ENCODE data around the gene HOXB2.

HOXB2 gene

DNA sequence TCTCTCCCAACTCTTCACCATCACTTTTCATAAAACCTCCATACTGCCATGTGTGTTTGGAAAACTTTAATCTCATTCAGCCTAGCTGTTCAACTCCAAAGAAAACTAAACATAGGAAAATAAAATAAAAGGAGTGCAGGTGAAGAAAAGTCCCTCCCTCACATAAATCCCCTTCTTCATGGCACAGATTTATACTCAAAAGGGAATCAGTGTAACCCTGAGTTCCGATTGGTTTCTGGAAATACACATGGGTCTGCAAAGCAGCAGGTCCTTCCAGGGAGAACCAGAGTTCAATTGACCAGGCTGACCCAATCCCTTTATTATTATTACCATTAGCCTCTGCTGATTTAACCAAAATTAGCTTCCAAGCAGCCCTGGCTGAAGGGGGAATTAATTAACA is 8.9 kb upstream of the HOXB2 start:
- DNase-seq (ENCODE audit: low spot score) (no peak), FAIRE-seq (no peak)

GRCh38 chr17:48553190-48553547 is 8.3 kb upstream of the HOXB2 start:
- no peak for DNase-seq (ENCODE audit: low spot score)
- FAIRE-seq = no peak

GRCh38 chr17:48552466-48553189 is 7.7 kb upstream of the HOXB2 start:
- FAIRE-seq (no peak), DNase-seq (ENCODE audit: low spot score) (no peak)

DNA sequence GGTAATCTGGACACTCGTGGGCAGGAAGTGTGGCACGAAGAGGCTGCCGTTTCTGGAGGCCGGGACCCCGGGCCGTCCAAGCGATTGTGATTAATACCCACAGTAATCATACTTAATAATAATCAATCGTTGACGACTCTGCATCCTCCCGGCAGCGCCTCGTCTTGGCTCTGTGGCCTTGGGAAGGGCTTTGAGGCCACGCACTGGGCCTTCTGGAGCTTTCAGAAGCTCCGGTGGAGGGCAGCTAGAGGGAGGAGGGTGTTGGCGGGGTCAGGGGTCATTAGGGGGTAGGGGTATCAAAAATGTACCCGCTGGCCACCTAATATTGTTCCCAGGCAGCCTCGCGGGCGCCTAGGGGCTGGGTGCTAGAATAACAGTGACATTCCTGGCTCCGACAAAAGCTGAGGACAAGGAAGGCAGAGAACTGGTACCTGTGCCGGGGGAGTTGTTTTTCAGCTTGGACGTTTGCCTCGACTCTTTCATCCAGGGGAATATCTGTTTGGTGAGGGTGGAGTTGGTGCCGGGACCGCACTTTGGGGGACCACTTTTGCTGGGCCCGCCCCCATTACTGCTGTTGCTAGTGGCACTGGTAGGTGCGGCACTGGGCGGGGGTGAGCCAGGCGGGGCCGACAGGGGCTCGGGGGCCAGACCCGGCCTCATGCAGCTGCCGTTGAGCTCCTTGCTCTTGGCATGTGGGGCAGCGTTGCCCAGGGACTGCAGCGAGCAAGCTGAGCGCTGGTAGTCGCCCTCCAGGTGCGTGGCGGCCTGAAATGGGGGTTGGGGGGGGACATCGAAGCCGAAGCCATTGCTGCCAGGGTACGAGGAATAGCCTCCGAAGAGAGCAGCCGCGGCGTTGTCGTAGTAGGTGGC is 6.9 kb upstream of the HOXB2 start:
- no peak for DNase-seq (ENCODE audit: low spot score)
- no peak for FAIRE-seq

GRCh38 chr17:48551214-48551555 is 6.3 kb upstream of the HOXB2 start:
- DNase-seq (ENCODE audit: low spot score) = no peak
- no peak for FAIRE-seq

DNA sequence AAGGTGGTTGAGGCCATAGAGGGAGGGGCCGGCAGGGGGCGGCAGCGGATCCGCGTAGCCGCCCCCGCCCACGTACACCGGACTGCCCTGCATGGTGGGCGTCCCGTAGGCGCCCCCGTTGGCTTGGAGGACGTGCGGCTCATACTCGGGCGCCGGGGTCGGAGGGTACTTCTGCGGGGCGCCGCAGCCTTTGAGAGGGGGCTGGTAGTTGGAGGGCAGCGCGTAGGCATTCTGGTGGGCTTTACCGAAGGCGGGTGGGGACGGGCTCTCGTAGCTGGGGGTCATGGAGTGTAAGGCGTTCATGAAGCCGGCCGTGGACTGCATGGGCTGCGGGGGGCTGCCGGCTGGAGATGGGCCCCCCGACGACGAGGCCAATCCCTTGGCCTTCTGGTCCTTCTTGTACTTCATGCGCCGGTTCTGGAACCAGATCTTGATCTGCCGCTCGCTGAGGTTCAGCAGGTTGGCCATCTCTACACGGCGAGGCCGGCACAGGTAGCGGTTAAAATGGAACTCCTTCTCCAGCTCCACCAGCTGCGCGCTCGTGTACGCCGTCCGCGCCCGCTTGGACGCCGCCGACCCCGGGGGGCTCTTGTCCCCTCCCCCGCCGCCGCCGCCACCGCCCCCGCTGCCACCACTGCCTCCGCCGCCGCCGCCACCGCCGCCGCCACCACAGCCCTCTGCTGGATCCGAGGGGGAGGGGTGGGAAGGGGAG is 5.7 kb upstream of the HOXB2 start:
- DNase-seq (ENCODE audit: low spot score) (no peak), FAIRE-seq (no peak)

- FAIRE-seq (no peak), DNase-seq (ENCODE audit: low spot score) (no peak)
These were observed 5.1 kb upstream of the HOXB2 start for GRCh38 chr17:48549914-48550501.

GRCh38 chr17:48549281-48549630 is 4.3 kb upstream of the HOXB2 start:
- FAIRE-seq (no peak), DNase-seq (ENCODE audit: low spot score) (no peak)

GRCh38 chr17:48548523-48549280 is 3.8 kb upstream of the HOXB2 start:
- FAIRE-seq = no peak

GRCh38 chr17:48547808-48548522 is 3.1 kb upstream of the HOXB2 start:
- no peak for DNase-seq (ENCODE audit: low spot score)
- FAIRE-seq = no peak

More at GRCh38 chr17:48548523-48549280, 3.8 kb upstream of the HOXB2 start:
- DNase-seq (ENCODE audit: low spot score) = no peak

GRCh38 chr17:48546924-48547807 is 2.3 kb upstream of the HOXB2 start:
- DNase-seq (ENCODE audit: low spot score) (no peak), FAIRE-seq (no peak)

DNA sequence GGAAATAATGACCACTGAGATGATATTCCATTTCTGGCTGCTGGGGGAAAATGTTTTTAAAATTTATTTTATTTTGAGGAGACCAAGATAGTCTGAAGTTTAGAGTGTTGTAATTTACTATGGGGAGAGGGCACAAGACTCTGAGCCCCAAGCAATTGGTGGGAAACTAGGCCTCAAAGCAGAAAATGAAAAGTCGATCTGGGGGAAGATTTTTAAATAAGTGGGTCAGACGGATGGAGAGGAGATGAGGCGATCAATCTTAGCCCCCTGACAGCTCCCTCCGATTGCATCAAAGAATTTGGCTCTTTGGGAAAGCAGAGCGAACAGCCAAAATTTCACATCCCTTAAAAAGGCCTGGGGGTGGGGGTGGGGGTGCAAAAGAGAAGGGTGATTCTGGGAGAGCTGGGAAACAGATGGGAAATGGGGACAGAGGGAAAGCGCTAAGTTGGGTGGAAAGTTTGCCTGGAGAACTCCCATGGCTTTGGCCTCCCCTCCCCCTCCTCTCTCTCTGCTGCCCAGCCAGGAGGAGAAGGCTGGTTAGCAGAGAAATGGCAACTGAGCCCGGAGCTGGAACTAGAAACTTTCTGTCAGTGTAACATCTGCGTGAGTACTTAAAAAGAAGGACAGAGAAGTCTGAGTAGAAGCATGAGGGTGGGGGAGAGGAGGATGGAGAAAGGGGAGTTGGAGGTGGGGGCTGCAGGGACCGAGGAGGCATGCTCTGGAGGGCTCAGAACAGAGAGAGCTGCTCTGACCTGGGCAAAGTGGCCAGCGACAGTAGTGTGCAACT is 1.4 kb upstream of the HOXB2 start:
- no peak for DNase-seq (ENCODE audit: low spot score)
- no peak for FAIRE-seq

DNA sequence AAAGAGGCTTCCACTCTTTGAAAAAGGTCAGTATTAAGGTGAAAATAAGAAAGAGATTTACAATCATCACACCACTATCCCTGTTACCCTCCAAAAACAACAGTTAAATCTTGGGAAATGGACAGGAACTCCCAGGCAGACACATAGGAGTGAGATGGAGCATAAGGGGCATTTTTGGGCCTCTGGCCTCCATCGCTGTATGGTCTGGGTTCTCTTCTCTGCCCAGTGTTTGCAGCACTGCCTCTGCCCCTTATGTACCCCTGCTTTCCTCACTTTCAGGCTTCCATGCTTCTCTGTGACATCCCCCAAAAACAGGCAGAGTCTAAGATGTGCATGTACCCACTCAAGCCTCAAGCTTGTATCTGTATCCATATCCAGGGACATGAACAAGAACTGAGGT is 630 bp upstream of the HOXB2 start:
- FAIRE-seq = no peak
- DNase-seq (ENCODE audit: low spot score) = no peak

DNA sequence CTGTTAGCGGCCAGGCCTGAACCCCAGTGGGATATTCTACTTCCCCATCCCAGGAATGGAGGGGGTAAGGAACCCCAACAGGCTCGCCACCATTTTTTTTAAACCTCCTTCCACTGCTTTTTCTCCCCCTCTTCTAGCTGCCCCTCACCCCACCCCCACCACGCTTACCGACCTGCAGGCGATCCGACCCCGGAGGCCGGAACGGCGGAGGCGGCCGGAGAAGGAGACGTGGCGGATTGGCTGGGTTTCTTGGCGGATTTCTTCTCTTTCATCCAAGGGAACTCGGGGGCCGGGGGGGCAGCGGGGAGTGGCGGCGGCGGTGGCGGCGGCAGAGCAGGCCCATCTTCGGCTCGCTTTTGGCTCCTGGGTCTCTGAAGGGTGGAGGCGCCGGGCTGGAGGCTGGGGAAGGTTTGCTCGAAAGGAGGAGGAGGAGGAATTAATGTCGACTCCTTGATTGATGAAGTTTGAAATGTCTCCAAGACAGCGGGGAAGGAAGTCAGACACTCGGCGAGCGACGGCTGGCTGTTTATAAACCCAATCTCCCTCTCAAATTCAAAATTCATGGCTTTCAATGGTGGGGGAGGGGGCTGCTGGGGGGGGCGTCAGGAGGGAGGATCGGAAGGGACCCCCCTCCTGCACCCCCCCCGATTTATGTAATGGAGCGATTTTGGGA is 424 bp downstream of the HOXB2 start:
- DNase-seq (ENCODE audit: low spot score) (no peak), FAIRE-seq (no peak)

- DNase-seq (ENCODE audit: low spot score) (no peak), FAIRE-seq (no peak)
These were observed 1.0 kb downstream of the HOXB2 start for GRCh38 chr17:48543854-48544348.

GRCh38 chr17:48543107-48543853 is 1.6 kb downstream of the HOXB2 start:
- no peak for FAIRE-seq
- no peak for DNase-seq (ENCODE audit: low spot score)

- no peak for FAIRE-seq
- no peak for DNase-seq (ENCODE audit: low spot score)
These were observed 2.2 kb downstream of the HOXB2 start for GRCh38 chr17:48542698-48543106.

Measured in urothelium cell line (cell line).